Calu3 (cell line): ENCODE data around the gene RMND5A. TPM values are rescaled to one million over a fixed set of nuclear protein-coding genes. Genes with fewer than 3 reads are reported as not detected.

ENCODE experiments used
- BruUV-seq: library from RNA; stranded (reverse); fragments of 400-500 nt; replicated peaks from 2 replicates; lab custom pipeline; 2021; lab: Mats Ljungman, UMichigan
- CTCF ChIA-PET: fragments of 300-600 bp; sonication (Branson Sonifier 250); formaldehyde crosslinking; loops from one replicate; lab custom pipeline; 2022; ENCODE audit warnings: antibody characterized with exemption; lab: Charles Lee
- DNase-seq: peaks from one replicate; pipeline ENCODE4 v3.0.0; 2022
- H3K27ac Mint-ChIP-seq: one replicate; pipeline ENCODE4 v1.8.0; 2022; ENCODE audit warnings: mixed read lengths; ENCODE audit not compliant: unreplicated experiment
- H3K27me3 Mint-ChIP-seq: one replicate; pipeline ENCODE4 v1.8.0; 2022; ENCODE audit warnings: mixed read lengths; ENCODE audit not compliant: unreplicated experiment
- H3K36me3 Mint-ChIP-seq: one replicate; pipeline ENCODE4 v1.8.0; 2022; ENCODE audit warnings: mild to moderate bottlenecking, moderate library complexity, mixed read lengths; ENCODE audit not compliant: insufficient read depth, unreplicated experiment
- H3K4me1 Mint-ChIP-seq: one replicate; pipeline ENCODE4 v1.8.0; 2022; ENCODE audit warnings: mild to moderate bottlenecking, low read depth, mixed read lengths; ENCODE audit not compliant: unreplicated experiment
- H3K4me3 Mint-ChIP-seq: one replicate; pipeline ENCODE4 v1.8.0; 2022; ENCODE audit warnings: mild to moderate bottlenecking, low read depth, moderate library complexity, mixed read lengths; ENCODE audit not compliant: unreplicated experiment
- H3K9me3 Mint-ChIP-seq: one replicate; pipeline ENCODE4 v1.8.0; 2022; ENCODE audit warnings: low read depth, mixed read lengths; ENCODE audit not compliant: unreplicated experiment
- intact Hi-C: fragments of 100-400 bp; cut with micrococcal nuclease; formaldehyde crosslinking; loops from one replicate; pipeline ENCODE4 v1.10.0; 2022; ENCODE audit not compliant: unreplicated experiment
- total RNA-seq: library from RNA; stranded (reverse); gene quantifications from 2 replicates; pipeline ENCODE4 v1.2.3, GENCODE V29; 2022
- TF ChIP-seq, protein P1 (sequence below): fragments of 200-600 bp; IDR thresholded peaks from one replicate; pipeline ENCODE4 v1.8.0; 2022; ENCODE audit warnings: antibody characterized with exemption; ENCODE audit not compliant: unreplicated experiment

The RMND5A gene
- total RNA-seq, 1 experiment from 2014 or later = 52.4 TPM

DNA sequence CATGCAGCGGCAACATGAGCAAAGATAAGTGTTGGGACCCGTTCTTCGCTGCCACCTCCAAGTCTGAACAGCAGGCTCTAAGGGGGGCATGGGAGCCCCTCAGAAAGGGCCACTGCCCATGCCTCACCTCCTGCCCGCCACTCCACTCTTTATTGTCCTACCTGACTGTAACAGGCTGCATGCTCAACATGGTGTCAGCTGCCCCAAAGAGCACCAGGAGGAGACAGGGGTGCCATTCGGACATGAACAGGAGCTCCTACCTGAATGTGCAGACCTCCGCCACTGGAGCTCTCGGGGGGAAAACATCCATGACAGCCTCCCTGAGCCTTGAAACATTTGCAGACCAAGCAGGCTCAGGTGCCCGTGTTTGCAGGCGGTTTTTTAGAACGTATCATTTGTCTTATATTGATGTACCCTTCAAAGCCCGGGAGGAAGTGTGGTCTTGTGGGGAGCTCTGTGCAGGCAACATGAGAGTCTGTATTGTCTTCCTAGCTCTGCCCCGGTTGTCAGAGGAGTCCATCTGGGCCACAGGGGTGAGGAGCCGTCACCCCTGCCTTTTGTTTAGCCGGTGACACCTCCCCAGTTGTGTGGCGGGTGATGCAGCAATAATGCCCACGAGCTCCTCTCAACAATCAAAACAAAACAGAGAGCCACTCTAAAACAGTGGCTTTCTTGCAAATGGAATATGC is 105.7 kb downstream of the RMND5A start:
- CTCF ChIA-PET = interaction anchor here (0.5 kb wide), 1 partner anchor 225 kb away, joined by 3 read pairs; no protein-coding TSS in a partner anchor
- Mint-ChIP-seq H3K4me1 (no peaks in the 10 kb centered on the region), H3K27me3 (no peaks in the 10 kb centered on the region), H3K36me3 (no peaks in the 10 kb centered on the region), H3K4me3 (no peak overlapping the region), H3K9me3 (no peaks in the 10 kb centered on the region), H3K27ac (no peak overlapping the region)
- BruUV-seq = no TSS peak
- TF ChIP-seq, protein P1, sequence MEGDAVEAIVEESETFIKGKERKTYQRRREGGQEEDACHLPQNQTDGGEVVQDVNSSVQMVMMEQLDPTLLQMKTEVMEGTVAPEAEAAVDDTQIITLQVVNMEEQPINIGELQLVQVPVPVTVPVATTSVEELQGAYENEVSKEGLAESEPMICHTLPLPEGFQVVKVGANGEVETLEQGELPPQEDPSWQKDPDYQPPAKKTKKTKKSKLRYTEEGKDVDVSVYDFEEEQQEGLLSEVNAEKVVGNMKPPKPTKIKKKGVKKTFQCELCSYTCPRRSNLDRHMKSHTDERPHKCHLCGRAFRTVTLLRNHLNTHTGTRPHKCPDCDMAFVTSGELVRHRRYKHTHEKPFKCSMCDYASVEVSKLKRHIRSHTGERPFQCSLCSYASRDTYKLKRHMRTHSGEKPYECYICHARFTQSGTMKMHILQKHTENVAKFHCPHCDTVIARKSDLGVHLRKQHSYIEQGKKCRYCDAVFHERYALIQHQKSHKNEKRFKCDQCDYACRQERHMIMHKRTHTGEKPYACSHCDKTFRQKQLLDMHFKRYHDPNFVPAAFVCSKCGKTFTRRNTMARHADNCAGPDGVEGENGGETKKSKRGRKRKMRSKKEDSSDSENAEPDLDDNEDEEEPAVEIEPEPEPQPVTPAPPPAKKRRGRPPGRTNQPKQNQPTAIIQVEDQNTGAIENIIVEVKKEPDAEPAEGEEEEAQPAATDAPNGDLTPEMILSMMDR = no peak
- intact Hi-C loops = no loop called here
- DNase-seq = no peak

DNA sequence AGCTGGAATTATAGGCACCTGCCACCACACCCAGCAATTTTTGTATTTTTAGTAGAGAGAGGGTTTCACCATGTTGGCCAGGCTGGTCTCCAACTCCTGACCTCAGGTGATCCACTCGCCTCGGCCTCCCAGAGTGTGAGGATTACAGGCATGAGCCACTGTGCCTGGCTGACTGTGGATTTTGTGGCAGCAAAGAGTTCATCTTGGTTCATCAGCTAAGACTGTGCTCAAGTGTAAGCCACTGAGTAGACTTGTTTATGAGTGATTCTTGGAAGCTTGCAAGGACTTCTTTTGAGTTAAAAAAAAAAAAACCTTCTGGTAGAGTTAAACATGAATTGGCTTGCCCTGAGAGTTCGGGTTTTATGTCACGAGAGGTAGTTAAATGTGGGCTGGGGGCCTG is 106.9 kb downstream of the RMND5A start:
- TF ChIP-seq, protein P1 = no peak
- no peak overlapping the region for H3K4me3 Mint-ChIP-seq
- no peaks in the 10 kb centered on the region for H3K4me1 Mint-ChIP-seq
- H3K27me3 Mint-ChIP-seq = peaks cover 8% of the 10 kb centered on the region
- CTCF ChIA-PET = no interaction called here
- no peaks in the 10 kb centered on the region for H3K36me3 Mint-ChIP-seq
- no peak for DNase-seq
- intact Hi-C loops = no loop called here
- no TSS peak for BruUV-seq
- H3K9me3 Mint-ChIP-seq = no peaks in the 10 kb centered on the region
- no peak overlapping the region for H3K27ac Mint-ChIP-seq

Other genes with a start within 250 kb of the RMND5A start
- 126 and 127 TPM in 2 replicates for gene CHMP3, start 156.8 kb upstream of the RMND5A start, total RNA-seq
- 33.3 and 34.1 TPM in 2 replicates for gene RNF103, start 96.4 kb upstream of the RMND5A start, total RNA-seq
- 0.20 and 0.31 TPM in 2 replicates for gene CD8A, start 70.6 kb downstream of the RMND5A start, total RNA-seq
- gene CD8B, start 141.6 kb downstream of the RMND5A start, total RNA-seq = not detected in 2 replicates
- gene RGPD1, start 221.8 kb downstream of the RMND5A start, total RNA-seq = not detected in 2 replicates